Upper lobe of left lung (tissue), 4 donors: ENCODE data around the gene SMC1B.

Experiments
- CTCF ChIP-seq, 6 experiments: fragments of 450-650 bp in 4 of 6; fragments of 200-600 bp in 2 of 6; sonication (generic) in 2 of 6; IDR thresholded peaks; one replicate each; pipeline ENCODE4 v1.5.1; 2016 to 2019; ENCODE audit warnings: antibody characterized with exemption in 6 of 6
- EP300 ChIP-seq, 4 donors: sonication (generic); formaldehyde crosslinking; IDR thresholded peaks; one replicate each; pipeline ENCODE4 v1.5.1; 2017; ENCODE audit warnings: antibody characterized with exemption in 4 of 4, control low read depth in 2 of 4

- no peak for TF ChIP-seq CTCF (IDR thresholded peaks at IDR 0.05)
- TF ChIP-seq EP300 (IDR thresholded peaks at IDR 0.05), result no peak
Observed at GRCh38 chr22:45427114-45427513, 13.7 kb upstream of the SMC1B start.
